Panc1 (cell line): ENCODE results near the gene DDX1. TPM values are rescaled to one million over a fixed set of nuclear protein-coding genes. Genes with fewer than 3 reads are reported as not detected.

Source experiments
- ATAC-seq: fragments of 200-7000 bp; cut with Tn5 transposase; 2 replicates; pipeline ENCODE4 v1.9.1; 2020; ENCODE audit warnings: mild to moderate bottlenecking, moderate library complexity
- BruUV-seq: library from RNA; stranded (reverse); fragments of 400-500 nt; replicated peaks from 2 replicates; lab custom pipeline; 2021; lab: Mats Ljungman, UMichigan
- CTCF ChIA-PET: fragments of 300-600 bp; sonication (Branson Sonifier 250); formaldehyde crosslinking; loops from one replicate; lab custom pipeline; 2022; ENCODE audit warnings: antibody characterized with exemption; lab: Charles Lee
- POLR2A ChIA-PET: fragments of 300-600 bp; sonication (Branson Sonifier 250); formaldehyde crosslinking; loops from one replicate; lab custom pipeline; 2022; ENCODE audit warnings: antibody characterized with exemption; lab: Charles Lee
- DNase-seq: peaks from one replicate; pipeline ENCODE4 v3.0.0-alpha.2; 2010; ENCODE audit warnings: low read depth, low spot score
- H3K27ac ChIP-seq: 2 replicates; pipeline ENCODE4 v1.5.1; 2011; ENCODE audit warnings: mild to moderate bottlenecking, low read length, inconsistent platforms
- H3K27me3 ChIP-seq: fragments of 200-500 bp; sonication (Bioruptor generic); 2 replicates; pipeline ENCODE4 v1.6.0; 2014; ENCODE audit warnings: low read length, inconsistent platforms; ENCODE audit not compliant: control insufficient read depth, insufficient read depth
- H3K36me3 ChIP-seq: fragments of 200-500 bp; sonication (Bioruptor generic); 2 replicates; pipeline ENCODE4 v1.5.1; 2014; ENCODE audit warnings: inconsistent platforms, mild to moderate bottlenecking, low read length, moderate library complexity; ENCODE audit not compliant: control insufficient read depth, insufficient read depth
- H3K4me1 ChIP-seq: 2 replicates; pipeline ENCODE4 v1.5.1; 2011; ENCODE audit warnings: inconsistent platforms, mild to moderate bottlenecking, low read length, moderate library complexity; ENCODE audit not compliant: control insufficient read depth, insufficient read depth
- H3K4me3 ChIP-seq, 2 experiments: 2 replicates each; pipeline ENCODE4 v1.5.1; 2011 to 2012; ENCODE audit warnings: low read depth in 2 of 2, low read length in 2 of 2, mild to moderate bottlenecking in 2 of 2, inconsistent platforms in 1 of 2, moderate library complexity in 1 of 2
- H3K9me3 ChIP-seq: fragments of 200-500 bp; sonication (Bioruptor generic); 2 replicates; pipeline ENCODE4 v1.5.1; 2014; ENCODE audit warnings: low read depth, mild to moderate bottlenecking, inconsistent platforms, low read length, moderate library complexity; ENCODE audit not compliant: control insufficient read depth, insufficient read depth
- POLR2AphosphoS5 ChIP-seq: IDR thresholded peaks from 2 replicates; pipeline ENCODE4 v1.6.1; 2012; ENCODE audit warnings: mild to moderate bottlenecking, low read depth, low read length, moderate library complexity
- SIN3A ChIP-seq: IDR thresholded peaks from 2 replicates; pipeline ENCODE4 v1.6.1; 2012; ENCODE audit warnings: low read depth, mild to moderate bottlenecking, low read length, moderate library complexity, borderline replicate concordance; ENCODE audit not compliant: insufficient read depth
- TCF7L2 ChIP-seq: IDR thresholded peaks from 2 replicates; pipeline ENCODE4 v1.6.1; 2011; ENCODE audit warnings: mild to moderate bottlenecking, low read depth, low read length, inconsistent platforms
- in situ Hi-C: cut with HindIII; loops from 2 replicates; pipeline ENCODE4 v1.10.0; 2016; ENCODE audit warnings: low sequenced_read_pairs, low pct_unique_long_range_greater_than_20kb
- intact Hi-C: fragments of 100-400 bp; cut with micrococcal nuclease; formaldehyde crosslinking; loops from one replicate; pipeline ENCODE4 v1.10.0; 2022; ENCODE audit not compliant: unreplicated experiment
- total RNA-seq: library from RNA; stranded (reverse); gene quantifications from one replicate; pipeline ENCODE4 v1.2.1, GENCODE V29; 2021; ENCODE audit not compliant: unreplicated experiment
- TF ChIP-seq, protein P1 (sequence below): fragments of 450-650 bp; IDR thresholded peaks from 2 replicates; pipeline ENCODE4 v1.5.1; 2017; ENCODE audit warnings: mild to moderate bottlenecking
- TF ChIP-seq, protein P2 (sequence below), 2 experiments: IDR thresholded peaks; 2 replicates each; pipeline ENCODE4 v1.6.1; 2011 to 2012; ENCODE audit warnings: low read depth in 2 of 2, control low read depth in 1 of 2, low read length in 1 of 2, mild to moderate bottlenecking in 1 of 2, moderate library complexity in 1 of 2; ENCODE audit not compliant: insufficient read depth in 1 of 2

Gene DDX1
- total RNA-seq, 1 experiment from 2014 or later = 102 TPM

DNA sequence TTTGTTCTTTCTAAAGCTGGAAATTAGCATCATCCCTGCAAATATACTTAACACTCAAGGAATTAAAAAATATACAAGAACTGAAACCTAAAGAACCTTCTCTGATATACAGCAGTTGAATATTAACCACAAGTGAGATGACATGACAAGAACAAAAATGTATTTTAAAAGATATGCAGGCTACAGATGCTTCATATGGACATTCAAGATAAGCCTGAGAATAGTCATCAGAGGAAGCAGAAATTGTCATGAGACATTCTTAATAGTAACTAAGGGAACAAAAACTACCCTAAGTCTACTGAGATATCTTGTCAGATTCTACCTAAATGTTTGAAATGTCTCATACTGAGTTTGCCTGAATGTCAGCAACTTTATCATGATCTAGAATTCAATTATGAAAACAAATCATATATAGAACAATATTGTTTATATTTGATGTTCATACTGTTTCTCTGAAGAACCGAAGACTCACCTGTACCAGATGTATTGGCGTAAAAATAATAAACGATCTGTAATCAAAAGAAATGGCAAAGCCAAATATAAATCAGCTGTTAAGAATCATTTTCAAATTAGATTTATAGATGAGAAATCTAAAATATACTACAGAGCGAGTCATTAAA is 35.2 kb upstream of the DDX1 start:
- H3K27me3 ChIP-seq = no peaks in the 10 kb centered on the region
- H3K9me3 ChIP-seq = no peaks in the 10 kb centered on the region
- no peak for DNase-seq
- no peak overlapping the region for H3K27ac ChIP-seq
- ChIA-PET POLR2A (no interaction called here), CTCF (no interaction called here)
- peaks cover 9% of the 10 kb centered on the region; the same call in 1 of the 2 replicates for H3K4me1 ChIP-seq
- H3K36me3 ChIP-seq = no peaks in the 10 kb centered on the region; the same call in 1 of the 2 replicates
- no TSS peak for BruUV-seq
- intact Hi-C loops = no loop called here
- TF ChIP-seq TCF7L2 (no peak), POLR2AphosphoS5 (no peak), SIN3A (no peak)
- TF ChIP-seq, protein P1, sequence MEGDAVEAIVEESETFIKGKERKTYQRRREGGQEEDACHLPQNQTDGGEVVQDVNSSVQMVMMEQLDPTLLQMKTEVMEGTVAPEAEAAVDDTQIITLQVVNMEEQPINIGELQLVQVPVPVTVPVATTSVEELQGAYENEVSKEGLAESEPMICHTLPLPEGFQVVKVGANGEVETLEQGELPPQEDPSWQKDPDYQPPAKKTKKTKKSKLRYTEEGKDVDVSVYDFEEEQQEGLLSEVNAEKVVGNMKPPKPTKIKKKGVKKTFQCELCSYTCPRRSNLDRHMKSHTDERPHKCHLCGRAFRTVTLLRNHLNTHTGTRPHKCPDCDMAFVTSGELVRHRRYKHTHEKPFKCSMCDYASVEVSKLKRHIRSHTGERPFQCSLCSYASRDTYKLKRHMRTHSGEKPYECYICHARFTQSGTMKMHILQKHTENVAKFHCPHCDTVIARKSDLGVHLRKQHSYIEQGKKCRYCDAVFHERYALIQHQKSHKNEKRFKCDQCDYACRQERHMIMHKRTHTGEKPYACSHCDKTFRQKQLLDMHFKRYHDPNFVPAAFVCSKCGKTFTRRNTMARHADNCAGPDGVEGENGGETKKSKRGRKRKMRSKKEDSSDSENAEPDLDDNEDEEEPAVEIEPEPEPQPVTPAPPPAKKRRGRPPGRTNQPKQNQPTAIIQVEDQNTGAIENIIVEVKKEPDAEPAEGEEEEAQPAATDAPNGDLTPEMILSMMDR = no peak
- TF ChIP-seq, protein P2, sequence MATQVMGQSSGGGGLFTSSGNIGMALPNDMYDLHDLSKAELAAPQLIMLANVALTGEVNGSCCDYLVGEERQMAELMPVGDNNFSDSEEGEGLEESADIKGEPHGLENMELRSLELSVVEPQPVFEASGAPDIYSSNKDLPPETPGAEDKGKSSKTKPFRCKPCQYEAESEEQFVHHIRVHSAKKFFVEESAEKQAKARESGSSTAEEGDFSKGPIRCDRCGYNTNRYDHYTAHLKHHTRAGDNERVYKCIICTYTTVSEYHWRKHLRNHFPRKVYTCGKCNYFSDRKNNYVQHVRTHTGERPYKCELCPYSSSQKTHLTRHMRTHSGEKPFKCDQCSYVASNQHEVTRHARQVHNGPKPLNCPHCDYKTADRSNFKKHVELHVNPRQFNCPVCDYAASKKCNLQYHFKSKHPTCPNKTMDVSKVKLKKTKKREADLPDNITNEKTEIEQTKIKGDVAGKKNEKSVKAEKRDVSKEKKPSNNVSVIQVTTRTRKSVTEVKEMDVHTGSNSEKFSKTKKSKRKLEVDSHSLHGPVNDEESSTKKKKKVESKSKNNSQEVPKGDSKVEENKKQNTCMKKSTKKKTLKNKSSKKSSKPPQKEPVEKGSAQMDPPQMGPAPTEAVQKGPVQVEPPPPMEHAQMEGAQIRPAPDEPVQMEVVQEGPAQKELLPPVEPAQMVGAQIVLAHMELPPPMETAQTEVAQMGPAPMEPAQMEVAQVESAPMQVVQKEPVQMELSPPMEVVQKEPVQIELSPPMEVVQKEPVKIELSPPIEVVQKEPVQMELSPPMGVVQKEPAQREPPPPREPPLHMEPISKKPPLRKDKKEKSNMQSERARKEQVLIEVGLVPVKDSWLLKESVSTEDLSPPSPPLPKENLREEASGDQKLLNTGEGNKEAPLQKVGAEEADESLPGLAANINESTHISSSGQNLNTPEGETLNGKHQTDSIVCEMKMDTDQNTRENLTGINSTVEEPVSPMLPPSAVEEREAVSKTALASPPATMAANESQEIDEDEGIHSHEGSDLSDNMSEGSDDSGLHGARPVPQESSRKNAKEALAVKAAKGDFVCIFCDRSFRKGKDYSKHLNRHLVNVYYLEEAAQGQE (IDR thresholded peaks at IDR 0.05; ENCODE audit: insufficient read depth in 1 of 2, low read depth in 2 of 2, low read length in 1 of 2) = no peak
- no peak overlapping the region for H3K4me3 ChIP-seq
- in situ Hi-C loops = no loop called here
- no peak for ATAC-seq

DNA sequence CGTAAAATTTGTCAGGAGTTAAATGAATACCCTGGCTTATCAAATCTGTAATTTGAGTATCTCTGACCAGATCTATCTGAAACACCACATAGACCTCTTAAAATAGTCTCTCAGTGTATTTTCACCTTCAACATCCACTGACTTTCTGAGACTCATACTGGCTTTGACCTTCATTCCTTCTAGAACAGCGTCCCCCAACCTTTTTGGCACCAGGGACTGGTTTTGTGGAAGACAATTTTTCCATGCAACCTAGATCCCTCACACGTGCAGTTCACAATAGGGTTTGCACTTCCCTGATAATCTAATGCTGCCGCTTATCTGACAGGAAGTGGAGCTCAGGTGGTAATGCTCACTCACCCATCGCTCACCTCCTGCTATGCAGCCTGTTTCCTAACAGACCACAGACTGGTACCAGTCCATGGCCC is 33.8 kb upstream of the DDX1 start:
- Histone ChIP-seq H3K4me1 (peaks cover 12% of the 10 kb centered on the region; the same call in 1 of the 2 replicates), H3K9me3 (no peaks in the 10 kb centered on the region), H3K27me3 (no peaks in the 10 kb centered on the region), H3K27ac (no peak overlapping the region), H3K36me3 (no peaks in the 10 kb centered on the region; the same call in 1 of the 2 replicates), H3K4me3 (no peak overlapping the region)
- BruUV-seq = no TSS peak
- TF ChIP-seq, protein P2 (IDR thresholded peaks at IDR 0.05; ENCODE audit: insufficient read depth in 1 of 2, low read depth in 2 of 2, low read length in 1 of 2) = no peak
- TF ChIP-seq SIN3A (no peak), POLR2AphosphoS5 (no peak), TCF7L2 (no peak)
- TF ChIP-seq, protein P1 = no peak
- ChIA-PET CTCF (no interaction called here), POLR2A (no interaction called here)
- in situ Hi-C loops (no loop called here), intact Hi-C loops (no loop called here)
- ATAC-seq (no peak), DNase-seq (no peak)
